Mammary epithelial cell (primary cell): ENCODE data around the gene PLXNA2.

ENCODE experiments used
- CTCF ChIP-seq, 2 donors: IDR thresholded peaks in 1 of 2; conservative IDR thresholded peaks in 1 of 2; 2 replicates each; pipeline ENCODE4 v1.5.1; 2011 to 2012; ENCODE audit warnings: inconsistent platforms in 2 of 2, low read length in 2 of 2, mild to moderate bottlenecking in 2 of 2, control low read depth in 1 of 2, low read depth in 1 of 2; ENCODE audit not compliant: insufficient read depth in 1 of 2; ENCODE audit errors: extremely low read depth in 1 of 2
- EZH2 ChIP-seq: IDR thresholded peaks from 2 replicates; pipeline ENCODE4 v1.6.1; 2012; ENCODE audit warnings: low read length, inconsistent platforms, borderline replicate concordance

GRCh38 chr1:208264469-208265121, 20.4 kb upstream of the PLXNA2 start:
- TF ChIP-seq CTCF (conservative IDR thresholded peaks at IDR 0.05 in 1 of 2, IDR thresholded peaks at IDR 0.05 in 1 of 2; ENCODE audit: extremely low read depth in 1 of 2, insufficient read depth in 1 of 2, low read depth in 1 of 2, low read length in 2 of 2) (no peak), EZH2 (no peak)
